ENCODE measurements around the gene NME5. TPM values are rescaled to one million over a fixed set of nuclear protein-coding genes. Genes with fewer than 3 reads are reported as not detected.

NME5 gene
- total and polyA plus RNA-seq, 2 of the 8 experiments (the other 6 are each of a cell fraction or from before 2014, with no cell fraction given), result 0.48 to 0.89 TPM

DNA sequence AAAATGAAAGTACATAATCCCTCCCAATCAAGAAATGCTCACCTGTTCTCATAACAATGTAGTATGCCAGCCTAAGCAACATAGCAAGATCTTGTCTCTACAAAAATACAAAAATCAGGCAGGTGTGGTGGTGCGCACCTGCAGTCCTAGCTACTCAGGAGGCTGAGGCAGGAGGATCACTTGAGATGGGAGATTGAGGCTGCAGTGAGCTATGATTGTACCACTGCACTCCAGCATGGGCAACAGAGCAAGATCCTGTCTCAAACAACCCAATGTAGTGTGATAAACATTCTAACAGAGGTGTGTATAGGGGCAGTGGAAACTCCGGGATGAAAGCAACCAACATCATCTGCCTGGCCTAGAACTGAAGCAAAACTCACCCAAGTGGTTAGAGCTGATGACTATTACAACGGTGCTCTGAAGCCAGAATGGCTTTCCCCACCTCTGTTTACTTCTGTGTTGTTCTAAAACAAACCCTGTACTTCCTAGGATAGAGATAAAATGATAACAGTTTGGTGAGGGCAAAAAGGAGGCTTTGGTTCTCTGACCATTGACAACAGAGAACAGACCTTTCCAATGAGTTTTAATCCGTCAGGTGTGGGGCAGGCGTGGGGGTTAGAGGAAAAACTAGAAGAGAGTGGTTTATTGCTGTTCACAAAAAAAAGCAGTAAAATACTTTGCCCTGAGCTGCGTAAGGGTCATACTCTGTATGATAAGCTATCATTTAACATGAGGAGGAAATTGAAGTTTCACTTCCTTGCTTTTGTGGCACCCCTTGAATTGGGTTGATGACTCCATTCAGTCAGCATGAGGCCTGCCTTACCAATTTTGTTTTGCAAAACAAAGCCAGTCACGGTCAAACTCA, 36.5 kb downstream of the NME5 start (continued):
- TF ChIP-seq POLR2AphosphoS5 (IDR thresholded peaks at IDR 0.05; ENCODE audit: low read depth, low read length) (no peak), ASH2L (IDR thresholded peaks at IDR 0.05; ENCODE audit: low read length) (no peak), NANOG (IDR thresholded peaks at IDR 0.05; ENCODE audit: insufficient read depth, low read depth, low read length, poor library complexity, severe bottlenecking) (no peak)

All from H1 (cell line).